DND-41 (cell line): ENCODE data around the gene RASGRP4.

ENCODE experiments used
- EZH2 ChIP-seq: IDR thresholded peaks from 3 replicates; pipeline ENCODE4 v1.6.1; 2012; ENCODE audit warnings: borderline replicate concordance, low read depth, mild to moderate bottlenecking, moderate library complexity, low read length, inconsistent platforms; ENCODE audit not compliant: severe bottlenecking
- TF ChIP-seq, protein P1 (sequence below): IDR thresholded peaks from 2 replicates; pipeline ENCODE4 v1.5.1; 2012; ENCODE audit warnings: borderline replicate concordance, low read length, moderate library complexity, mild to moderate bottlenecking; ENCODE audit not compliant: poor library complexity, severe bottlenecking; ENCODE audit errors: extremely low read depth

DNA sequence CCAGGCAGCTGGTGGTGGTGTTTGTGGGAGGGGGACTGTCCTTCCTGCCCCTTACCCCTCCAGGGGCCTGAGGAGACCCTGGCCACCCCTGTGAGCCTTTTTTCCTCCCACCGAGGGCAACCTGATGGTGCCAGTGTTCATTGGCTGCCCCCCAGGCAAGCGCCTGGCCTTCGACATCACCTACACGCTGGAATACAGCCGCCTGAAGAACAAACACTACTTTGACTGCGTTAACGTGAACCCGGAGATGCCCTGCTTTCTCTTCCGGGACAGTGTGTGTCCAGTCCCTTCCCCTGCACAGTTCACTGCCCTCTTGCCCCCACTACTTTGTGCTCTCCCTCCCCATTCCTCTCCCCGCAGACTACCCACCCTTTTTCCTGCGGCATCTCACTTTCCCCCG is 59.0 kb downstream of the RASGRP4 start:
- TF ChIP-seq, protein P1, sequence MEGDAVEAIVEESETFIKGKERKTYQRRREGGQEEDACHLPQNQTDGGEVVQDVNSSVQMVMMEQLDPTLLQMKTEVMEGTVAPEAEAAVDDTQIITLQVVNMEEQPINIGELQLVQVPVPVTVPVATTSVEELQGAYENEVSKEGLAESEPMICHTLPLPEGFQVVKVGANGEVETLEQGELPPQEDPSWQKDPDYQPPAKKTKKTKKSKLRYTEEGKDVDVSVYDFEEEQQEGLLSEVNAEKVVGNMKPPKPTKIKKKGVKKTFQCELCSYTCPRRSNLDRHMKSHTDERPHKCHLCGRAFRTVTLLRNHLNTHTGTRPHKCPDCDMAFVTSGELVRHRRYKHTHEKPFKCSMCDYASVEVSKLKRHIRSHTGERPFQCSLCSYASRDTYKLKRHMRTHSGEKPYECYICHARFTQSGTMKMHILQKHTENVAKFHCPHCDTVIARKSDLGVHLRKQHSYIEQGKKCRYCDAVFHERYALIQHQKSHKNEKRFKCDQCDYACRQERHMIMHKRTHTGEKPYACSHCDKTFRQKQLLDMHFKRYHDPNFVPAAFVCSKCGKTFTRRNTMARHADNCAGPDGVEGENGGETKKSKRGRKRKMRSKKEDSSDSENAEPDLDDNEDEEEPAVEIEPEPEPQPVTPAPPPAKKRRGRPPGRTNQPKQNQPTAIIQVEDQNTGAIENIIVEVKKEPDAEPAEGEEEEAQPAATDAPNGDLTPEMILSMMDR, result no peak
- TF ChIP-seq EZH2, result no peak
